Measurements from ENCODE around the gene MORF4L1. TPM values are rescaled to one million over a fixed set of nuclear protein-coding genes. Genes with fewer than 3 reads are reported as not detected.
"Not testable (repeated sequence)": the region's sequence is repeated elsewhere in the genome, so short reads cannot be mapped to it uniquely, and the experiment has no call there.

The MORF4L1 gene
- total RNA-seq, 1 experiment from 2014 or later: 142 TPM

GRCh38 chr15:78859971-78860719 lies 12.5 kb upstream of the MORF4L1 start:
- DNase-seq (ENCODE audit: low spot score): peak; percentile 95

- not testable (repeated sequence) for DNase-seq (ENCODE audit: low spot score)
These were observed 7.1 kb upstream of the MORF4L1 start for GRCh38 chr15:78865585-78865984.

DNA sequence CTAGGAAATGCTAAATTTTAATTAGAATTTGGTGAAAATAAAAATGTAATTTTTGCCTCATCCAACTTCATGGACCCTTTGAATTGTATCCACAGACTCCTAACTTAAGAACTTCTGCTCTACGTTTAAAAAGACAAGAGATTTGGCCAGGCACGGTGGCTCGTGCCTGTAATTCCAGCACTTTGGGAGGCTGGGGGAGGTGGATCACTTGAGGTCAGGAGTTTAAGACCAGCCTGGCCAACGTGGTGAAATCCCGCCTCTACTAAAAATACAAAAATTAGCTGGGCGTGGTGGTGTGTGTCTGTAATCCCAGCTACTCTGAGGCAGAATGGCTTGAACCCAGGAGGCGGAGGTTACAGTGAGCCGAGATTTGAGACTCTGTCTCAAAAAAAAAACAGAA lies 6.7 kb upstream of the MORF4L1 start:
- not testable (repeated sequence) for DNase-seq (ENCODE audit: low spot score)

- DNase-seq (ENCODE audit: low spot score): no peak
These were observed 5.9 kb upstream of the MORF4L1 start for GRCh38 chr15:78866803-78867202.

DNA sequence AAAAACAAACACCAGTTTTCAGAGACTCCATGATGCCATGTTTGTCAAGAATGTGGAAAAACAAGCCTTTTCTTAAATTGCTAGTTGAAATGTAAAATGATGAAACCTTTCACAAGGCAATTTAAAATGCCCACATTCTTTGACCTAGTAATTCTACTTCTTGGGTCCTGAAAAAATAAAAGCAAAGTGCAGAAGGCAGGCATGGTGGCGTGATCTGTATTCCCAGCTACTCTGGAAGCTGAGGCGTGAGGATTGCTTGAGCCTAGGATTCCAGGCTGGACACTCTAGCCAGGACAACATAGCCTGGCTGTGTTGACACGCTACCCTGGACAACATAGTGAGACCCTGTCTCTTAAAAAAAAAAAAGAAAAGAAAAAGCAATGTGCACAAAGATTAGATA lies 4.3 kb upstream of the MORF4L1 start:
- no peak for DNase-seq (ENCODE audit: low spot score)

DNA sequence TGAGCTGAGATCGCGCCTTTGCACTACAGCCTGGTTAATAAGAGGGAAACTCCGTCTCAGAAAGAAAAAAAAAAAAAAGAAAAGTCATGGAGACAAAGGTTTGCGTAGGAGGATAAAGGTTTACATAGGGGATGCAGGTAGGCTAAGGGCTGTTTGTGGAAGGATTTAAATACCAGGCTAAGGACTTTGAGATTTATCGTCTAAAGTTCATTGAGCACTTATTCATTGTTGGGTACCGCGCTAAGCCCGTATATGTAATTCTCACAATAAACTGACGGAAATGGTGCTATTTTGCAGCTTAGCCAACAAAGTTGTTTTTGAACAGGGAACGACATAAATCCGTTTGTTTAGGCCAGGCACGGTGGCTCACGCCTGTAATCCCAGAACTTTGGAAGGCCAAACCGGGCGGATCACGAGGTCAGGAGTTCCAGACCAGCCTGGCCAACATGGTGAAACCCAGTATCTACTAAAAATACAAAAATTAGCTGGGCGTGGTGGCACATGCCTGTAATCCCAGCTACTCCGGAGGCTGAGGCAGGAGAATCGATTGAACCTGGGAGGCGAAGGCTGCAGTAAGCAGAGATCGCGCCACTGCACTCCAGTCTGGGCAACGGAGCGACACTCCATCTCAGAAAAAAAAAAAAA lies 1.1 kb upstream of the MORF4L1 start:
- not testable (repeated sequence) for DNase-seq (ENCODE audit: low spot score)

GRCh38 chr15:78872972-78873792 lies 492 bp downstream of the MORF4L1 start:
- DNase-seq (ENCODE audit: low spot score): peak; percentile 89

DNA sequence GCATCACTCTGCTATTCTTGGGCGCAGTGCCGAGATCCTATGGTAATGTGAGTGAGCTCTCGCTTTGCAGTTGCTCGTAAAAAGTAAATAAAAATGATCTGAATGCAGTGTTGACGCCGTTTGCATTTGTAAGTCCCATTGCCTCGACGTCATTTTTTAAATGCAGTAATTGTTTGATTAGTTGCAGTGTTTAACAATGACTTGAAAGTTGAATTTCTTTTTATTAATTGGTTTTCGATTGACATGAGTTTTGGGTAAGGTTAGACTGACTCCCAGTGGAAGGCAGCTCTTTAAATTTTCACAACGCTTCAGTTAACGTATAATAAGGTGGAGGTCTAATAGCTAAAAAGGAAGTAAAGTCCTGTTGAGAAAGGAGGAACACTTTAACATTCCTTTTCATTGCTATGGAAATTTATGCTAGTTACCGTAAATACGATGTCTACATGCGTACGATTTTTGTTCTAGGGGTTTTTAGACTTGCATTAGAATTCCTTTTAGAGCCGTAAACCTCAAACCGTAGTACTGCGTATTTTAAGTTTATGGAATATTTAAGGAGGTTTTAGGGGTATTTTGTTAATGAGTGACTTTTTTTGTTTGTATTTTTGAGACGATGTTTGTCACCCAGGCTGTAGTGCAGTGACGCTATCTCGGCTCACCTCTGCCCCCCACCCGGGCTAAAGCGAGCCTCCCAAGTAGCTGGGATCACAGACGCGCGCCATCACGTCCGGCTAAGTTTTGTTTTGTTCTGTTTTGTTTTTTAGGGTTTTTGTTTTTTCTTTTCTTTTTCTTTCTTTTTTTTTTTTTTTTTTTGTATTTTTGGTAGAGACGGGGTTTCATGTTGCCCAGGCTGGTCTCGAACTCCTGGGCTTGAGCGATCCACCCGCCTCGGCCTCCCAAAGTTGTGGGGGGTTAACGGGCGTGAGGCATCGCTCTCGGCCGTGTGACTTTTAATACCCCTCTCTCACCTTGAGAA lies 1.4 kb downstream of the MORF4L1 start:
- DNase-seq (ENCODE audit: low spot score): no peak

GRCh38 chr15:78875107-78875914 lies 2.6 kb downstream of the MORF4L1 start:
- DNase-seq (ENCODE audit: low spot score): no peak

DNA sequence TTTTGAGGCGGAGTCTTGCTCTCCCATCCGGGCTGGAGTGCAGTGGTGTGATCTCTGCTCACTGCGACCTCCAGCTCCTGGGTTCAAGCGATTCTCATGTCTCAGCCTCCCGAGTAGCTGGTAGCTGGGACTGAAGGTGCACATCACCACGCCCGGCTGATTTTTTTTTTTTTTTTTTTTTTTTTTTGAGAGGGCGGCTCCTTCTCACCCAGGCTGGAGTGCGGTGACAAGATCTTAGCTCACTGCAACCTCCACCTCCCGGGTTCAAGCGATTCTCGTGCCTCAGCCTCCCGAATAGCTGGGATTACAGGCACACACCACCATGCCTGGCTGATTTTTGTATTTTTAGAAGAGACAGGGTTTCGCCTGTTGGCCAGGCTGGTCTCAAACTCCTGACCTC lies 4.3 kb downstream of the MORF4L1 start:
- DNase-seq (ENCODE audit: low spot score): not testable (repeated sequence)

DNA sequence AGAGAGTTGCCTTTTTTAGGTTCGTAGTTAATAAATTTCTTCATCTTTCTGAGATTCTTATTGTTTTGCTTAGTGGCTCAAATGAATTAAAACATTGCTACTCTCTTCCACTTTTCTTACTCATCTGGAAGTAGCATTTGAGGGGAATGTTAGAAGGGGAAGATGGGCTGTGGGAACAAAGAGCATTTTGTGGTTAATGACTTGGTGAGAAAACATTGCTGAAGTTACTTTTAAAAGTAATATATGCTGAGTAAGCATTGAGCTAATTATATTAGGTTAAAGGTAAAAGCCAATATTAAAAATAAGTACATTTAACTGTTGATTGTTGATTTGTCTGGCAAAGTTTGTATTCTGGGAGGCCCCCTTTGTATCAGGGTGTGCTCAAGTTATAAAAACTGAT lies 5.7 kb downstream of the MORF4L1 start:
- DNase-seq (ENCODE audit: low spot score): no peak

GRCh38 chr15:78879517-78880241 lies 7.0 kb downstream of the MORF4L1 start:
- no peak for DNase-seq (ENCODE audit: low spot score)

DNA sequence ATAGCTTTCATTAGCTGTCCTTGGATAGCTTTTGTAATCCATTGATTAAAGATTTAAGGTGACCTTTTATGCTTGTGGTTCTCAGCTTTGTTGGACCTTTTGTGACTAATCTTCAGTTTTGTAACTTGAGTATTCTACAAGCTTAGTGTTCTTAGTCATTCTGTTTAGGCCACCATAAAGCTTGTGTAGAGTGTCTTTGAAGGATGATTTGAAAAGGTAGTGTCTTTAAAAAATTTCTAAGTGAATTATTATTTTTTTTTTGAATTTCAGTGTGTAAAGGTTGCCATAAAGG lies 7.5 kb downstream of the MORF4L1 start:
- no peak for DNase-seq (ENCODE audit: low spot score)

DNA sequence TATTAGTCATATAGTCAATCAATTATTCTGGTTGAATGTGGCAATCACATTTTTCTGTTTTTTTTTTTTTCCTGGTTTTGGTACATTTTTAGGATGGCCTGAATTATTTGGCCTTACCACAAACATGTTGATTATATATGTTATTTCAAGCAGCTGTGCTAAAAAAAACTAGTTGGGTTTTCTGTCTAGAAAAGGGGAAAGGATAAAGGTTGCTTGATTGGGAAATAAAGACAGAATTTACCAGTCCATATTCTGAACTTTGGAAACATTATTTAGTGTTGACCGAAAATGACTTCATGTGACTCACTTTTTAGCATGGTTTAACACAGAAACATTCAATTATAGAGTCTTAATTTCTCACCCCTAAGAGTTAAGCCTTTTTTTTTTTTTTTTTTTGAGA lies 8.1 kb downstream of the MORF4L1 start:
- no peak for DNase-seq (ENCODE audit: low spot score)

- no peak for DNase-seq (ENCODE audit: low spot score)
These were observed 9.0 kb downstream of the MORF4L1 start for GRCh38 chr15:78881681-78882080.

GRCh38 chr15:78889000-78889399 lies 16.3 kb downstream of the MORF4L1 start:
- no peak for DNase-seq (ENCODE audit: low spot score)

DNA sequence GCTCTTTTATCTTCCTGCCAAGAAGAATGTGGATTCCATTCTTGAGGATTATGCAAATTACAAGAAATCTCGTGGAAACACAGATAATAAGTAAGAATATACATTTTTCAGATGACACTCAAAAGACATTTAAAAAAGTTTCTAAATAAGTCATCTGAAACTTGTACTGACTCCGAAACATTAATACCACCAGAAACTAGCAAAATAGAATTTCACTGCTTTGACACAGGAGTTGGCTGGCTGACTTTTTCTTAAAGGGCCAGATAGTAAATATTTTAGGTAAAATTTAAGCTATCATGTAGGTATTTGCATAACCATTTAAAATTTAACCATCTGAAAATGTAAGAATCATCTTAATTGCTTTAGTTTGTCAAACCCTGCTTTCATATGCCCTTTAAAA lies 20.8 kb downstream of the MORF4L1 start:
- DNase-seq (ENCODE audit: low spot score): no peak

DNA sequence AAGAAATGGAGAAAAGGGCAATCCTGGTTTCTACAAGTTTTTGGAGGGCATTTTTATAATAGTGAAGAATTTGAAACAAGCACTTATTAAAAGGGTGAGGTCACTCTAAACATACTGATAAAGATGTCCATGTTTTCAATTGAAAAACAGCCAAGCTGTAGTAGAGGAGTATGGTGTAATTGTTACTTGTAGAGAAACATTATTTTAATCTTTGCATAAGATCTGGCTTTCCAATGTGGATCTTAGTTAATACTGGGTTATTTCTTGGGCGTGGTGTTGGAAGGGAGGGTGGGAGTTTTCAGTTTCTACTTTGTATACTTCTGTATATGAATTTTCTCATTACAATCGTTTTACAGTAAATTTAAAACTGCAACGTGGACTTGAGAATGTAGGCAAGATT lies 22.8 kb downstream of the MORF4L1 start:
- no peak for DNase-seq (ENCODE audit: low spot score)

DNA sequence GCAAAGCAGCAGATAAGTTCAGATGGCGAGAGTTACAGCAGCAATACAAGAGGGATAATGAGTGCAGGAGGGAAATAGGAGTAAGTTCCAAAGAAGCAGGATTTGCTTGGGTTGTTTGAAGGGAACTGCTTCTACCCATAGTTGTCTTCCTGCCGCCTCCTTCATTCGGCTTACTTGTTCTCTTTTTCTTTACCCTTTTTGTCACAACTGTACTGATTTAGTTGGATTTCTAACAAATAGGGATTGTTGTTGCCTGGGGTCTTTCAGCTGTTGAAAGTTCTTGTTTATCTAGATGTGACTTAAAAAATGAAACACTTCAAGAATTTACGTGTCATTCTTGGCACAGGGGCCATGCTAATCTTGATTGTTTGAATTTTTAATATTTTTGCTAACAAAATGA lies 25.9 kb downstream of the MORF4L1 start:
- DNase-seq (ENCODE audit: low spot score): no peak

Data from HT-29 (cell line).